Osteocyte (in vitro differentiated cells): ENCODE results near the gene BACH2. TPM values are rescaled to one million over a fixed set of nuclear protein-coding genes. Genes with fewer than 3 reads are reported as not detected.

Experiments
- DNase-seq: peaks from one replicate; pipeline ENCODE4 v3.0.0; 2021; ENCODE audit warnings: mixed read lengths; ENCODE audit not compliant: unreplicated experiment; ENCODE audit errors: extremely low spot score
- H3K27ac Mint-ChIP-seq: one replicate; pipeline ENCODE4 v1.8.0; 2021; ENCODE audit warnings: mild to moderate bottlenecking, mixed read lengths; ENCODE audit not compliant: unreplicated experiment
- H3K27me3 Mint-ChIP-seq: one replicate; pipeline ENCODE4 v1.8.0; 2021; ENCODE audit warnings: mixed read lengths; ENCODE audit not compliant: unreplicated experiment
- H3K36me3 Mint-ChIP-seq: one replicate; pipeline ENCODE4 v1.8.0; 2021; ENCODE audit warnings: mixed read lengths; ENCODE audit not compliant: unreplicated experiment
- H3K4me1 Mint-ChIP-seq: one replicate; pipeline ENCODE4 v1.8.0; 2021; ENCODE audit warnings: mixed read lengths; ENCODE audit not compliant: unreplicated experiment
- H3K4me3 Mint-ChIP-seq: one replicate; pipeline ENCODE4 v1.8.0; 2021; ENCODE audit warnings: mild to moderate bottlenecking, moderate library complexity, mixed read lengths; ENCODE audit not compliant: unreplicated experiment
- H3K9me3 Mint-ChIP-seq: one replicate; pipeline ENCODE4 v1.8.0; 2021; ENCODE audit warnings: mixed read lengths; ENCODE audit not compliant: unreplicated experiment
- total RNA-seq: library from RNA; stranded (reverse); gene quantifications from 2 replicates; pipeline ENCODE4 v1.2.1, GENCODE V29; 2021
- TF ChIP-seq, protein P1 (sequence below): fragments of 200-600 bp; sonication (generic); IDR thresholded peaks from 2 replicates; pipeline ENCODE4 v1.5.0; 2021; ENCODE audit warnings: antibody characterized with exemption, mild to moderate bottlenecking, moderate library complexity

BACH2 gene
- total RNA-seq, 1 donor from 2014 or later = 1.6 TPM

- H3K4me1 Mint-ChIP-seq = no peaks in the 10 kb centered on the region
- no peak overlapping the region for H3K27ac Mint-ChIP-seq
- DNase-seq = no peak
- no peaks in the 10 kb centered on the region for H3K36me3 Mint-ChIP-seq
- TF ChIP-seq, protein P1, sequence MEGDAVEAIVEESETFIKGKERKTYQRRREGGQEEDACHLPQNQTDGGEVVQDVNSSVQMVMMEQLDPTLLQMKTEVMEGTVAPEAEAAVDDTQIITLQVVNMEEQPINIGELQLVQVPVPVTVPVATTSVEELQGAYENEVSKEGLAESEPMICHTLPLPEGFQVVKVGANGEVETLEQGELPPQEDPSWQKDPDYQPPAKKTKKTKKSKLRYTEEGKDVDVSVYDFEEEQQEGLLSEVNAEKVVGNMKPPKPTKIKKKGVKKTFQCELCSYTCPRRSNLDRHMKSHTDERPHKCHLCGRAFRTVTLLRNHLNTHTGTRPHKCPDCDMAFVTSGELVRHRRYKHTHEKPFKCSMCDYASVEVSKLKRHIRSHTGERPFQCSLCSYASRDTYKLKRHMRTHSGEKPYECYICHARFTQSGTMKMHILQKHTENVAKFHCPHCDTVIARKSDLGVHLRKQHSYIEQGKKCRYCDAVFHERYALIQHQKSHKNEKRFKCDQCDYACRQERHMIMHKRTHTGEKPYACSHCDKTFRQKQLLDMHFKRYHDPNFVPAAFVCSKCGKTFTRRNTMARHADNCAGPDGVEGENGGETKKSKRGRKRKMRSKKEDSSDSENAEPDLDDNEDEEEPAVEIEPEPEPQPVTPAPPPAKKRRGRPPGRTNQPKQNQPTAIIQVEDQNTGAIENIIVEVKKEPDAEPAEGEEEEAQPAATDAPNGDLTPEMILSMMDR = no peak
- no peaks in the 10 kb centered on the region for H3K27me3 Mint-ChIP-seq
- peaks cover 3% of the 10 kb centered on the region for H3K9me3 Mint-ChIP-seq
- H3K4me3 Mint-ChIP-seq = no peak overlapping the region
Measured at GRCh38 chr6:90015883-90016282, 280.8 kb downstream of the BACH2 start.

GRCh38 chr6:90008908-90009501, 287.6 kb downstream of the BACH2 start:
- DNase-seq = no peak

GRCh38 chr6:90008189-90008907, 288.3 kb downstream of the BACH2 start:
- H3K4me1 Mint-ChIP-seq = peaks cover 2% of the 10 kb centered on the region
- no peak overlapping the region for H3K27ac Mint-ChIP-seq
- DNase-seq = no peak
- H3K9me3 Mint-ChIP-seq = no peaks in the 10 kb centered on the region
- H3K4me3 Mint-ChIP-seq = no peak overlapping the region
- H3K36me3 Mint-ChIP-seq = no peaks in the 10 kb centered on the region
- TF ChIP-seq, protein P1 = no peak
- no peaks in the 10 kb centered on the region for H3K27me3 Mint-ChIP-seq

More at GRCh38 chr6:90008908-90009501, 287.6 kb downstream of the BACH2 start:
- Mint-ChIP-seq H3K36me3 (no peaks in the 10 kb centered on the region), H3K9me3 (no peaks in the 10 kb centered on the region), H3K4me3 (no peak overlapping the region), H3K27me3 (no peaks in the 10 kb centered on the region), H3K27ac (no peak overlapping the region), H3K4me1 (peaks cover 2% of the 10 kb centered on the region)
- TF ChIP-seq, protein P1 = no peak

DNA sequence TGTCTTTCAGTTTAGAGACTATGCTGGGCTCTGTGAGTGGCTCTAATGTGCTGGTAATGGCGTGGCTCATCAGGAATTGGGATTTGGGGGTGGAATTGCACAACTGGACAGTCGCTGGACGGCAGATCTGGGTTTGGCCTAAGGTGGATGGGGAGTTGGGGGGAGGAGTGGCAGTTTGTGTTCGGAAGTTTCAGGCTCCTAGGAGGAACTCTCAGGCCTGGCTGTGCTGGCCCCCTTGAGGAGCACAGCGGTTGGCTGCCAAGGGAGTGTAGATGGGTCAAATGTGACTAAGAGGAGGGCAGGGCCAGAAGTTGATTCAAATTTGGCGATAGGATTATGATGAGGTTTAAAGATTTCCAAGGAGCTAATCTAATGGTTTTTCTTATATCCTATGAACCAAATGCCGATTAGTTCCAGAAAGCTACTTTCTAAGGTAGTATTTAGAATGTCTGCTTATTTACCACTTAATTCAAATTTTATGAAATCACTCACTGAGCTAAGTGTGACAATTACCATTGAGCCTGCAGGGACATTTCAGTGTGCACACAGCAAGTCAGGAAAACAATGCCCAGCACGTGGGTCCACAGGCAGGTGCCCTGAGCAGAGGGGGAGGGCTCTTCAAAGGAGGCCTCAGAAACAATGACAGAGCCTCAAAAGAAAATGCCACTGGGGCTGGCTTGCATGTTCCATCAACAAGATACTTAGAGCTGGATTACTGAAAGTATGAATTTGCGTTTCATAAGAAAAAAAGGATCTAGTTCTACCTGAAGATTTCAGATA, 291.4 kb downstream of the BACH2 start:
- no peak for DNase-seq
- H3K27ac Mint-ChIP-seq = no peak overlapping the region

More for the DNA sequence above, 291.4 kb downstream of the BACH2 start:
- no peaks in the 10 kb centered on the region for H3K9me3 Mint-ChIP-seq
- TF ChIP-seq, protein P1 = no peak
- H3K27me3 Mint-ChIP-seq = no peaks in the 10 kb centered on the region
- H3K4me3 Mint-ChIP-seq = no peak overlapping the region
- H3K36me3 Mint-ChIP-seq = no peaks in the 10 kb centered on the region
- H3K4me1 Mint-ChIP-seq = peaks cover 2% of the 10 kb centered on the region
